ENCODE measurements around the gene SP140. TPM values are rescaled to one million over a fixed set of nuclear protein-coding genes. Genes with fewer than 3 reads are reported as not detected.

Gene SP140
- polyA plus RNA-seq, 2 of the 4 experiments (the other 2 are of a cell fraction), result 0.10 TPM; not detected in 1

DNA sequence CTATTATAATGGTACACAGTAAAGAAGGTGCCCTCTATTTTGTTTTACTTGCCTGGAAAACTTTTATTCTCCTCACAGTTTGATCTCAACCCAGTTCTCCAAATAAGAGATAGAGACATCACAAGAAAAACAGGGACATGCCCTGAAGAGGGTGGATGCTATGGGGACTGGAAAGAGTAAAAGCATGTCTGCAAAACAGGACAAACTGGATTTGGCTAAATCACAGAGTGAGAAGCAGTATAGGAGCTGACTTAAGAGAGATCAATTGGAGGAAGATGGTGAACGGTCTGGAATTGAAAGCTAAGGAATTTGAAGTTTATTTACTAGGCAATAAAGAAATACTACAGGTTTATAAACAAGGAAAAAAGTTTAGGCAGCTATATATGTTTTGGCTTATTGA, 134.5 kb downstream of the SP140 start (continued):
- no peak for TF ChIP-seq EHF (CRISPR knock-in tag; IDR thresholded peaks at IDR 0.05)
- TF ChIP-seq, protein P1, sequence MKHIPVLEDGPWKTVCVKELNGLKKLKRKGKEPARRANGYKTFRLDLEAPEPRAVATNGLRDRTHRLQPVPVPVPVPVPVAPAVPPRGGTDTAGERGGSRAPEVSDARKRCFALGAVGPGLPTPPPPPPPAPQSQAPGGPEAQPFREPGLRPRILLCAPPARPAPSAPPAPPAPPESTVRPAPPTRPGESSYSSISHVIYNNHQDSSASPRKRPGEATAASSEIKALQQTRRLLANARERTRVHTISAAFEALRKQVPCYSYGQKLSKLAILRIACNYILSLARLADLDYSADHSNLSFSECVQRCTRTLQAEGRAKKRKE (CRISPR knock-in tag; IDR thresholded peaks at IDR 0.05; ENCODE audit: low read depth), result no peak

DNA sequence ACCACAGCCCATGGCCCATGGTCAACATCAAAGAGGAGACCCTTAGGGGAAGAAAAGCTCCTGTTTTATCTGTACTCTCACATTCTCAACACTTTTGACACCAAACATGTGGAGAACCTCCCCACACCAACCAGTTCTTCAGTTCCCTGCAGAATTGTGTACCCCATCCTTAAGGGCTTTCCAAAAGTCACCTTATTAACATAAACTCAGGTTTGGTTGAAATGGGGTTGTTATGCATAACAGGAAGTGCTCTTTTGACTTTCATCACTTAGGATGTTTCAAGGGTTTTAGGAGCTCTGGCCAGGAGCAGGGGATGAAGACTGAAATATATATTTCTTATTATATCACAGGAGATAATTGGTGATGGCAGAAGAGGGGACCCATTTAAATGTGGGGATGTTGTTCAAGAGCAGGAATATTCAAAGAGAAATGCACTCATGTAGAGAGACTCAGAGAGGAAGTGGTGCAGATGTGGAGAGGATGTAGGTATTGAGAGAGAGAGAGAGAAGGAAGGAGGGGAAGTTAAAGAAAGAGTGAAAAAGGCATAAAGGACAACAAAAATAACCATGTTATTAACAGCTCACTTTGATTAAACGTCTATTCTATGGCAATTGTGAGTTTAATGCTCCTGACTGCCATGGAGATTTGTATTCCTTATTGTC, 136.6 kb downstream of the SP140 start:
- ATAC-seq (no peak), DNase-seq (ENCODE audit: low read depth in 1 of 2, low spot score in 1 of 2) (no peak), FAIRE-seq (no peak)
- WGBS (ENCODE audit: missing lambda C conversion rate), result 4% methylated on average over 1 of the region's 1 CpG
- Histone ChIP-seq H3K4me3 (no peak overlapping the region), H3K4me2 (no peak overlapping the region), H3K9me3 (0 out of 3 replicates have a peak, but pooled peaks cover 6% of the 10 kb centered on the region), H3K27ac (no peak overlapping the region), H3K4me1 (no peaks in the 10 kb centered on the region)
- ChIA-PET POLR2A (no interaction called here), CTCF (no interaction called here)
- TF ChIP-seq CHD2 (IDR thresholded peaks at IDR 0.05; ENCODE audit: low read length, partially characterized antibody), result no peak
- TF ChIP-seq, protein P2, sequence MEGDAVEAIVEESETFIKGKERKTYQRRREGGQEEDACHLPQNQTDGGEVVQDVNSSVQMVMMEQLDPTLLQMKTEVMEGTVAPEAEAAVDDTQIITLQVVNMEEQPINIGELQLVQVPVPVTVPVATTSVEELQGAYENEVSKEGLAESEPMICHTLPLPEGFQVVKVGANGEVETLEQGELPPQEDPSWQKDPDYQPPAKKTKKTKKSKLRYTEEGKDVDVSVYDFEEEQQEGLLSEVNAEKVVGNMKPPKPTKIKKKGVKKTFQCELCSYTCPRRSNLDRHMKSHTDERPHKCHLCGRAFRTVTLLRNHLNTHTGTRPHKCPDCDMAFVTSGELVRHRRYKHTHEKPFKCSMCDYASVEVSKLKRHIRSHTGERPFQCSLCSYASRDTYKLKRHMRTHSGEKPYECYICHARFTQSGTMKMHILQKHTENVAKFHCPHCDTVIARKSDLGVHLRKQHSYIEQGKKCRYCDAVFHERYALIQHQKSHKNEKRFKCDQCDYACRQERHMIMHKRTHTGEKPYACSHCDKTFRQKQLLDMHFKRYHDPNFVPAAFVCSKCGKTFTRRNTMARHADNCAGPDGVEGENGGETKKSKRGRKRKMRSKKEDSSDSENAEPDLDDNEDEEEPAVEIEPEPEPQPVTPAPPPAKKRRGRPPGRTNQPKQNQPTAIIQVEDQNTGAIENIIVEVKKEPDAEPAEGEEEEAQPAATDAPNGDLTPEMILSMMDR (IDR thresholded peaks at IDR 0.05), result no peak
- no peak for TF ChIP-seq EHF (CRISPR knock-in tag; IDR thresholded peaks at IDR 0.05)
- TF ChIP-seq EHMT2 (IDR thresholded peaks at IDR 0.05; ENCODE audit: low read depth), result no peak

Other genes starting within 250 kb of the SP140 start
- 1.1 TPM in 2 replicates for gene SLC16A14, start 156.8 kb upstream of the SP140 start, polyA plus RNA-seq (2011; rRNA removed)
- gene SLC16A14, start 156.8 kb upstream of the SP140 start, polyA plus RNA-seq (2017; fragmentation: RNase III; extraction: RNeasy Plus Mini Kit Qiagen cat#74134 plus additional on column Dnase treatment), result 0.37 to 0.55 TPM (median 0.38 TPM) in 3 replicates
- 3.6 and 4.1 TPM in 2 replicates for gene SP110, start 5.8 kb upstream of the SP140 start, polyA plus RNA-seq (2011; rRNA removed)
- 4.6 to 6.0 TPM (median 5.3 TPM) in 3 replicates for gene SP110, start 5.8 kb upstream of the SP140 start, polyA plus RNA-seq (2017; fragmentation: RNase III; extraction: RNeasy Plus Mini Kit Qiagen cat#74134 plus additional on column Dnase treatment)
- gene SP140L, start 101.5 kb downstream of the SP140 start, polyA plus RNA-seq (2011; rRNA removed), result 1.7 and 1.9 TPM in 2 replicates
- gene SP140L, start 101.5 kb downstream of the SP140 start, polyA plus RNA-seq (2017; fragmentation: RNase III; extraction: RNeasy Plus Mini Kit Qiagen cat#74134 plus additional on column Dnase treatment), result 2.5 to 3.5 TPM (median 3.2 TPM) in 3 replicates
- gene SP100, start 190.5 kb downstream of the SP140 start, polyA plus RNA-seq (2011; rRNA removed), result 33.5 and 39.8 TPM in 2 replicates
- gene SP100, start 190.5 kb downstream of the SP140 start, polyA plus RNA-seq (2017; fragmentation: RNase III; extraction: RNeasy Plus Mini Kit Qiagen cat#74134 plus additional on column Dnase treatment), result 22.4 to 25.5 TPM (median 23.7 TPM) in 3 replicates

All from A549 (cell line).